EH (cell line): ENCODE data around the gene RYR3.
A peak's percentile ranks its signal among the peaks of the same experiment; 100 is the strongest.

Experiments used
- DNase-seq: peaks from one replicate; pipeline ENCODE4 v3.0.0-alpha.2; 2015; ENCODE audit warnings: low read depth

The RYR3 gene

GRCh38 chr15:33320017-33320416, 9.2 kb downstream of the RYR3 start:
- no peak for DNase-seq

DNA sequence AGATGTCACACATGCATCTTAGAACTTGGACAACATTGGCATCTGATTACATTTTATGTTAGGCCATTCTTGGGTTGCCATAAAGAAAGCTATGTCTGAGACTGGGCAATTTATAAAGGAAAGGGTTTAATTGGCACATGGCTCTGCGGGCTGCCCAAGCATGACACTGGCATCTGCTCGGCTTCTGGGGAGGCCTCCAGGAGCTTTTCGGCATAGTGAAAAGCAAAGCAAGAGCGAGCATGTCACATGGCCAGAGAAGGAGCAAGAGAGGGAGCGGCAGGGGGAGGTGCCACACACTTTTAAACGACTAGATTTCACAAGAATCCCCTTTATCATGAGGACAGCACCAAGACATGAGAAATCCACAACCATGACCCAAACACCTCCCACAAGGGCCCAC, 11.3 kb downstream of the RYR3 start:
- DNase-seq, result no peak

GRCh38 chr15:33324609-33325008, 13.8 kb downstream of the RYR3 start:
- DNase-seq, result no peak

GRCh38 chr15:33326908-33327307, 16.1 kb downstream of the RYR3 start:
- no peak for DNase-seq

GRCh38 chr15:33328106-33328505, 17.3 kb downstream of the RYR3 start:
- DNase-seq, result no peak

GRCh38 chr15:33329457-33329856, 18.7 kb downstream of the RYR3 start:
- DNase-seq, result no peak

GRCh38 chr15:33330931-33331330, 20.2 kb downstream of the RYR3 start:
- no peak for DNase-seq

GRCh38 chr15:33341953-33342352, 31.2 kb downstream of the RYR3 start:
- no peak for DNase-seq

GRCh38 chr15:33343275-33343674, 32.5 kb downstream of the RYR3 start:
- no peak for DNase-seq

DNA sequence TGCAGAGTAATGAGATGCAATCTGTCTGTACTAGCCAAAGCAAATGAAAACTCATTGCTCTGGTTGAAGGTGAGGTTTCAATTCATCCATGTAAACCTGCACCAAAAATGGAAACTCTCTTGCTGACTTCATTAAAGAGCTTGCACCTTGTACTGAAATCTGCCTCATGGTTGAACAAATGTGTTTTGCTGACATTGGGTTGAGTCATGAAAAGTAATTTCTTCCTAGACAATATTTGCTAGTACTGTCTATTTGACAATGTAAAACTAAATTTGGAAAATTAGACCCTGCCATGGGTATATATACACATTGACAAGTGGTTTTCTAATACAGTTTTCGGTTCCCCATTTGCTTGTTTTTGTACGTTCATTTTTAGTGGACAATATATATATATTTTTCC, 33.3 kb downstream of the RYR3 start:
- DNase-seq, result no peak

- DNase-seq, result no peak
Observed at GRCh38 chr15:33344530-33344929, 33.8 kb downstream of the RYR3 start.

- no peak for DNase-seq
Observed at GRCh38 chr15:33354411-33354810, 43.6 kb downstream of the RYR3 start.

DNA sequence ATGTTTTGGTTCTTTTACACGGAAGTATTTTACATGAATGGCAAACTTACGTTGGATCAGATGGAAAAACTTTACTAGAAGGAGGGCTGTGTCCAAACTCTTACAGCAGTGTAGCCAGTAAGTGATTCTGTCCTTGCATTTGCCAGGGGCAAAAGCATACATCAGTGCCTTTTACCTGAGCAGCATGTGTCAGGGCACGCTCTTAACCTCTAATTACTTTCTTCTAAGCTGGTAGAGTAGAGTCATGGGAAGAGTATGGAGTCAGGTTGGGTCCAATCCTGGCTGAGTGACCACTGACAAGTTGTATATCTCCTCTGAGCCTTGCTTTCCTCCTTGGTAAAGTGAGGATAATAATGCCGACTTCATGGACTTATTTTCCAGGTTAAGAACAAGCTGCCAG, 47.1 kb downstream of the RYR3 start:
- DNase-seq, result no peak

DNA sequence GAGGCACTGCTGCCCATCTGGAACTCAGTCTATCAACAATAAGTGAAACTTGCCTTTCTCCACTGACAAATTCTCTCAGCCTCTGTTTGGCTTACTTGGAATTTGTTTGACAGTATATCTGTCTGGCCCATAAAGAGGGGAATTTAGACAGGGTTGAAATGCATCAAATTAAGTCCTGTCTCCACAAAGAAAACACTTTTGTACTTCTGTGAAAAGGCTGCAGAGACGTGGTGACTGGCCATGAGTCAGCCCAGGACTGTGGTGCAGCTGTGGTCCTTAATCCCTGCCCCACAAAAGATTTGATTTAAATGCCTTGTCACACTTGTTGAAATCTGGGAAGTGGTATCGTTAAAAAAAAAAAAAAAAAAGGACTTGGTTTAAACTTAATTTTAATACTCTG, 47.5 kb downstream of the RYR3 start:
- peak; percentile 1 for DNase-seq

DNA sequence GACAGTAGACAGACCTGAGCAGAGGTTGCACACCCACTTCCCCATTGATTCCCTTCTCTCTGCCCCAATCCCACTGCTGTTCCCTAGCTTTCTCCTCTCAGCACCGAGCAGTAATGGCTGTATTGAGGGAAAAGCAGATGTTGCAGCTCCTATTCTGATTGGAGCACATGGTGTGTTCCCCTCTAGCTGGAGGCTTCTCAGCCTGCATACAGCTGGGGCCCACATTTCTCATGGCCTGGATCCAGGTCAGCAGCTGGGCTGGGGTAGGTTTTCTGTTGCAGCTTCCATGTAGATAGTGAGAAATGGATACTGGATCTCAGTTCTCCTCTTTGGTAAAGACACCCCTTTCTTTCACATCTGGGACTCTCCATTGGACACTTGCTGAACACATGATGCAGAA, 50.1 kb downstream of the RYR3 start:
- no peak for DNase-seq

DNA sequence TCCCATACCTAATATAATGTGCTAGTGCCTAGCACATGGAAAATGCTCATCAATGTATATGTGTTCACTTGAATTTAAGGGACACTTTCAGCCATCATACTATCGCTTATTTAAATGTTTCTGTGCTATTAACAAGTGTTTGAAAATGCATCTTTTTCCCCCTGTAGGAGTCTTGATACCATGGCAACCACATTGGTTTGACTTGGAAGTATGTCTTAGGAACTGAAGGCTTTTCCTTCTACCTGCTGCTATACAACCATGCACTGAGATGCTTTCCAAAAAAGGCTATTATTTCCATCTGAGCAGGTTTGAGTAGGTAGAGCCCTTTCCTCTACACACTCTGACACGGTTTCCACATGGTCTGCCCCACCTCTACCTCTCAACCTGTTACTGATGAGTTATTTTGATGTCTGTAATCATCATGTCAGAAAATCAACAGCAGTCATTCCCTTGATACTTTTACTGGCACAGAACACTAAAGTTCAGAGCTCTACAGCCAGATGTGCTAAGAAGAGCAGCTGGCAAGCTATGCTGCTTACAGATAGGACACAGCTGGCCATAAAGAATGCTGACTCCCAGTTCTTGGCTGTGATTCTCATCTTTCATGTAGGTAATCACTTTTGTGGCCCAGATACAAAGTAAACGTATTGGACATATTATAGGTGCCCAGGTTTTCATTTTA, 59.3 kb downstream of the RYR3 start:
- DNase-seq, result no peak

DNA sequence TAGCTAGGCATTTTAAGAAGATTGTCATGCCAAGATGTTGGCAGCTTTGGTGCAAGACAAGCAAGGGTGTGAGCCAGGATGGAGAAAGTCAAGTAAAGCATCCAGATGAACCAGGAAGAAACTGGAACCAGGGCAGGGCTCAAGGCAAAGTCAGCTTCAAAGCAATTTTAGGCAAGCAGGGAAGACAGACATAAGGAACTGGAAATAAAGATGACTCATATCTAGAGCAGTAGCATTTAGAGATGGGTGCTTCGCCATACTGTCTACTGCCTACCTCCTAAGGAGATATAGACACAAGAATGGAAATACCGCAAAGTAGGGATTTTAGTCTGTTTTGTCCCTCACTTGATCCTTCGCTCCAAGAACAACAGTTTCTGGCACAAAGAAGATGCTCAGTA, 59.9 kb downstream of the RYR3 start:
- no peak for DNase-seq

- no peak for DNase-seq
Observed at GRCh38 chr15:33371159-33371558, 60.4 kb downstream of the RYR3 start.

GRCh38 chr15:33374226-33374914, 63.6 kb downstream of the RYR3 start:
- DNase-seq, result peak; percentile 1

DNA sequence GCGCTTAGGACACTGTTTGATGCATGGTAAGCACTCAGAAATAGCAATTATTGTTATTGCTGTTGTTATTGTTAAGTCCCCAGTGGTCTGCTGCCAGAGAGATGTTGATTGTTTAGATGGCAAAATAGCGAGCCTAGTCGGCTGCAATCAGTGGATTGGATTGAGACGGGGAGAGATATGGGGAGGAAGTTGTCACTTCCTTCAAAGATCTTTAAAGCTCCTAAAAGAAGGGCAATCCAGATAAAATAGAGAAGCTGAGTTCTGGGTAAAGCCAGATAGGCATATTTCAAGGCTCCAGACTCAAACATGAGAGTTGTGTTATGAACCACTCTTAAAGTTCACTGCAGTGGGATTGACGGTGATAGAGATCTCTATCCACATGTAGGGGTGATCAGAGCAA, 64.5 kb downstream of the RYR3 start:
- DNase-seq, result no peak

DNA sequence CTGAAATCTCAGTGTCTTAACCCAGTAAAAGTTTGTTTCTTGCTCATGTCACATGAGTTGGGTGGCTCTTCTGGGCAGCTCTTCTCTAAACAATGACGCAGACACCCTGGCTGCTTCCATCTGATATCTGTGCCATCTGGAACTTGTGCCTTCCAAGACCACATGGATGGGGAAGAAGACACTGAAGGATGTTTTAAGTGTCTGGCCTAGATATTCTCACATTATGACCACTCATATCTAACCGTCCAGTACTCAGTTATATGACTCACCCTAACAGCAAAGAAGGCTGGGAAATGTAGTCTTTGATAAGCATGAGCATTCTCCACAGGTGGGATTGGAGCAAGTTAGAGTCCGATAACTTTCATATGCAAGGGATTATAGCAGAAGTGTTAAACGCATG, 66.4 kb downstream of the RYR3 start:
- no peak for DNase-seq

DNA sequence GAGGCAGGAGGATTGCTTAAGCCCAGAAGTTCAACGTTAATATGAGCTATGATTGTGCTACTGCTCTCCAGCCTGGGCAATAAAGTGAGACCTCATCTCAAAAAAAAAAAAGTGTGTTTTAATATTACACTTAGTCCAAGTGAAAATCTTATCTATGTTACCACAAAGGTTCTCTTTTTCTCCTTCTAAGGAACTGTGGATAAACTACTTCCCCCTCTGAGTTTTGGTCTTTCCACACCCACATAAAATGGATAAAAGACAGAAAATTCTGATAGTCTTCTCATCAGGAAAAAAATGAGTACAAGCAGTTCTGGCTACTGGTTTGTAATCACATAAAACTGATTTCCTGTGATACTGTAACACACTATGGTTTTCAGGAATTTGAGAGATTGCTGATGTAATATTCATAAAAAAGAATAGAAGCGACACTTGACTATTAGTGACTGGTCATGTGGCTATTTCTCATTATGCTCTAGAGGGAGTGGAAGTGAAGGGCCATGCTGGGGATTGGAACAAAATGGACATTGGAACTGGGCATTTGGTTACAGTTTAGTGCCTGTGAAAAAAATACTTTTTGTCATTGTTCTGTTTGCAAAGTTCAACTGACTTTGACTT, 68.2 kb downstream of the RYR3 start:
- DNase-seq, result no peak

DNA sequence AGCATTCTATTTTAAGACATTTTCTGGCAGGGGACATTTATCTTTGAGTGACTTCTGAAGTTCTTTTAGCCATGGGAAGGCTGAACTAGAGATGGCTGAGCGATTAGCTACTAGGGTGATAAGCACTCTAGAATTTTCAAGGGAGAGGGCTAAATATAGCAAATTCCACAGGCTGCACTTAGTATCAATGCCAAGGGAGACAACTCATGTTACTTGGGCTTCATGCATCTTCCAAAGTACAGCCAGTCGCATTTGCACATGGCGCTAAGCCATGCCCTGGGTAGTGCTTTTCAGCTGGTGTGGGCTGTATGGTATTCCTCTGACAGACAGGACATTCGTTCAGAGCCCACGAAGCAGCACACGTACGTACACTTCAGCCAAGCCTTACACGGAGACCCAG, 69.6 kb downstream of the RYR3 start:
- no peak for DNase-seq

- DNase-seq, result no peak
Observed at GRCh38 chr15:33382491-33382890, 71.7 kb downstream of the RYR3 start.
